CD4-positive, alpha-beta T cell (primary cell): ENCODE data around the gene PTPRD. TPM values are rescaled to one million over a fixed set of nuclear protein-coding genes. Genes with fewer than 3 reads are reported as not detected.

ENCODE experiments used
- ATAC-seq: fragments of 200-7000 bp; cut with Tn5 transposase; one replicate; pipeline ENCODE4 v1.10.0; 2022; ENCODE audit warnings: mild to moderate bottlenecking; ENCODE audit not compliant: poor library complexity
- CTCF ChIA-PET: fragments of 350-600 bp; sonication (Branson Sonifier 250); formaldehyde crosslinking; loops from one replicate; lab custom pipeline; 2021; ENCODE audit warnings: antibody characterized with exemption, inconsistent platforms; lab: Charles Lee
- POLR2A ChIA-PET: fragments of 350-600 bp; sonication (Branson Sonifier 250); formaldehyde crosslinking; loops from one replicate; lab custom pipeline; 2021; ENCODE audit warnings: antibody characterized with exemption, inconsistent platforms; lab: Charles Lee
- DNase-seq, 14 experiments: peaks; one replicate each; pipeline ENCODE4 v3.0.0-alpha.2; 2013 to 2020; ENCODE audit warnings: mixed read lengths in 2 of 14
- H3K27ac ChIP-seq, 2 donors: one replicate each; pipeline versions ENCODE4 v1.5.1 to v1.7.0; 2013; ENCODE audit warnings: low read length in 2 of 2, low read depth in 1 of 2, mild to moderate bottlenecking in 1 of 2
- H3K27me3 ChIP-seq, 2 experiments: 1 replicate in 1 of 2; 2 replicates in 1 of 2; pipeline versions ENCODE4 v1.6.1 to v1.7.0; 2013; ENCODE audit warnings: low read length in 2 of 2, control low read depth in 1 of 2, mild to moderate bottlenecking in 1 of 2, moderate library complexity in 1 of 2; ENCODE audit not compliant: insufficient read depth in 2 of 2, control insufficient read depth in 1 of 2
- H3K36me3 ChIP-seq: one replicate; pipeline ENCODE4 v1.6.1; 2013; ENCODE audit warnings: low read length, control low read depth; ENCODE audit not compliant: insufficient read depth
- H3K4me1 ChIP-seq: one replicate; pipeline ENCODE4 v1.6.1; 2013; ENCODE audit warnings: low read length, control low read depth; ENCODE audit not compliant: insufficient read depth
- H3K4me3 ChIP-seq: one replicate; pipeline ENCODE4 v1.5.1; 2013; ENCODE audit warnings: mild to moderate bottlenecking, low read length, moderate library complexity
- H3K9me3 ChIP-seq, 2 experiments: 1 replicate in 1 of 2; 2 replicates in 1 of 2; pipeline versions ENCODE4 v1.6.1 to v1.7.0; 2013; ENCODE audit warnings: low read length in 2 of 2, mild to moderate bottlenecking in 2 of 2, control low read depth in 1 of 2, moderate library complexity in 1 of 2; ENCODE audit not compliant: control insufficient read depth in 1 of 2, insufficient read depth in 1 of 2
- H3K27ac Mint-ChIP-seq: one replicate; pipeline ENCODE4 v1.8.0; 2020; ENCODE audit warnings: mixed read lengths
- H3K27me3 Mint-ChIP-seq: one replicate; pipeline ENCODE4 v1.8.0; 2021; ENCODE audit warnings: mixed read lengths
- H3K36me3 Mint-ChIP-seq: one replicate; pipeline ENCODE4 v1.8.0; 2021; ENCODE audit warnings: low read depth, mixed read lengths
- H3K4me1 Mint-ChIP-seq: one replicate; pipeline ENCODE4 v1.8.0; 2021; ENCODE audit warnings: low read depth, mixed read lengths
- H3K4me3 Mint-ChIP-seq: one replicate; pipeline ENCODE4 v1.8.0; 2020; ENCODE audit warnings: mild to moderate bottlenecking, mixed read lengths
- H3K9me3 Mint-ChIP-seq: one replicate; pipeline ENCODE4 v1.8.0; 2020; ENCODE audit warnings: mixed read lengths
- CTCF ChIP-seq: fragments of 200-600 bp; IDR thresholded peaks from one replicate; pipeline ENCODE4 v1.8.0; 2022; ENCODE audit warnings: antibody characterized with exemption, mild to moderate bottlenecking
- intact Hi-C, 2 experiments: fragments of 100-400 bp; cut with DNase I in 1 of 2; cut with micrococcal nuclease in 1 of 2; formaldehyde crosslinking; loops; one replicate each; pipeline versions ENCODE4 v1.15.1 to v1.9.0; 2023 to 2025; cut with DNase I, micrococcal nuclease
- total RNA-seq, 174 experiments: library from RNA in 2 of 174; stranded (reverse) in 2 of 174; gene quantifications; one replicate each; pipeline ENCODE4 v1.2.3 and lab custom pipeline; 2021 to 2026

PTPRD gene
- total RNA-seq, 2 experiments from 2014 or later: not detected

GRCh38 chr9:9950813-9951212 is 662.0 kb downstream of the PTPRD start:
- ChIA-PET POLR2A (no interaction called here), CTCF (no interaction called here)
- Mint-ChIP-seq H3K27ac (no peak overlapping the region), H3K9me3 (no peaks in the 10 kb centered on the region), H3K27me3 (no peaks in the 10 kb centered on the region), H3K36me3 (no peaks in the 10 kb centered on the region), H3K4me1 (no peaks in the 10 kb centered on the region), H3K4me3 (no peak overlapping the region)
- Histone ChIP-seq H3K9me3 (no peaks in the 10 kb centered on the region), H3K4me3 (no peak overlapping the region), H3K36me3 (no peaks in the 10 kb centered on the region), H3K27ac (no peak overlapping the region), H3K4me1 (no peaks in the 10 kb centered on the region), H3K27me3 (no peaks in the 10 kb centered on the region)
- intact Hi-C loops: no loop called here
- no peak for TF ChIP-seq CTCF
- ATAC-seq (no peak), DNase-seq (no peak)

- H3K4me1 ChIP-seq: no peaks in the 10 kb centered on the region
- no peaks in the 10 kb centered on the region for H3K27me3 Mint-ChIP-seq
- H3K27ac Mint-ChIP-seq: no peak overlapping the region
- H3K27me3 ChIP-seq: no peaks in the 10 kb centered on the region
- no peaks in the 10 kb centered on the region for H3K9me3 Mint-ChIP-seq
- H3K36me3 ChIP-seq: no peaks in the 10 kb centered on the region
- POLR2A ChIA-PET: no interaction called here
- ATAC-seq (no peak), DNase-seq (no peak)
- no peak for TF ChIP-seq CTCF
- no peaks in the 10 kb centered on the region for H3K4me1 Mint-ChIP-seq
- intact Hi-C loops: no loop called here
- H3K4me3 Mint-ChIP-seq: no peak overlapping the region
- H3K4me3 ChIP-seq: no peak overlapping the region
- H3K36me3 Mint-ChIP-seq: no peaks in the 10 kb centered on the region
- H3K9me3 ChIP-seq: no peaks in the 10 kb centered on the region
- CTCF ChIA-PET: no interaction called here
- H3K27ac ChIP-seq: no peak overlapping the region
Observed at GRCh38 chr9:9949978-9950377, 662.8 kb downstream of the PTPRD start.

GRCh38 chr9:9949368-9949767 is 663.4 kb downstream of the PTPRD start:
- intact Hi-C loops: no loop called here
- ATAC-seq (no peak), DNase-seq (no peak)
- H3K27ac Mint-ChIP-seq: no peak overlapping the region
- no peak overlapping the region for H3K4me3 Mint-ChIP-seq
- POLR2A ChIA-PET: no interaction called here
- no peaks in the 10 kb centered on the region for H3K27me3 ChIP-seq
- no peak overlapping the region for H3K27ac ChIP-seq
- no peaks in the 10 kb centered on the region for H3K4me1 Mint-ChIP-seq
- H3K4me1 ChIP-seq: no peaks in the 10 kb centered on the region
- H3K9me3 Mint-ChIP-seq: no peaks in the 10 kb centered on the region
- H3K36me3 ChIP-seq: no peaks in the 10 kb centered on the region
- no peaks in the 10 kb centered on the region for H3K27me3 Mint-ChIP-seq
- no peak overlapping the region for H3K4me3 ChIP-seq
- TF ChIP-seq CTCF: no peak
- H3K36me3 Mint-ChIP-seq: no peaks in the 10 kb centered on the region
- CTCF ChIA-PET: no interaction called here
- no peaks in the 10 kb centered on the region for H3K9me3 ChIP-seq
